ENCODE data around the gene PSMD11. TPM values are rescaled to one million over a fixed set of nuclear protein-coding genes. Genes with fewer than 3 reads are reported as not detected.

PSMD11 gene
- total and polyA plus RNA-seq, 2 experiments from 2014 or later: 44.2 to 158 TPM

DNA sequence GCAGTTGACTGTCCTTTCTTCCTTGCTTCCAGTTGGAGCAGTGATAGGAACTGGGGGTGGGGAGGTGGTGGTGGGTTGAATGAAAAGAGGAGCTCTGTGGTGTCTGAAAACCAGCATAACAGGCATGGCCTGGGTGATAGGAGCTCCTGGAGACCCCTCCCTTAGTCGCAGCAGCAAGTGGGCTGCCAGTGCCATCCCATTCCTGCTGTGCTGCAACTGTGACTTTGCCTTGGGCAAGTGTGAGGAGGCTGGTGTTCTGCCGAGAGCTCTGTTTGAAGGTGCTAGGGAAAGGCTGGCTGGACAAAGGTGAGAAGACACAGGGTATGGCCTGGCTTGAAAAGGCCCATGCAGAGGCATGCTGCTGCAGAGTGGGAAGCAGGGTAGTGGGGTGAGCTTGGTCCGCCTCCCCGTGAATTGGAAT is 39.7 kb downstream of the PSMD11 start:
- in situ Hi-C loops (cut with MboI): no loop called here
- H3F3A ChIP-seq (ENCODE audit: insufficient read depth): peaks cover 34% of the 10 kb centered on the region

DNA sequence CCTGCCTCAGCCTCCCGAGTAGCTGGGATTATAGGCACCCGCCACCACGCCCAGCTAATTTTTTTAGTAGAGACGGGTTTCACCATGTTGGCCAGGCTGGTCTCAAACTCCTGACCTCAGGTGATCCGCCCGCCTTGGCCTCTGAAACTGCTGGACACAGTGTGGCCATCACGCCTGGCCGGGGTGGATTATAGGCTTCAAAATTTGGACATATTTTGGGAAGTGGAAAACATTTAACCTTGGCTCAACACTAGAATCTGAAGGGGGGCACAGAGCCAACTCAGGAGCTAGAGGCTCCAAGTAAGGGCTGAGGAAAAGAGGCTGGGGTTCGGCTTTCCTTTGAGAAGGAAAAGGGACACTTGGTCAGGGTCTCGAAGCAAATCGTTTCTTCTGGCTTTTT is 40.3 kb downstream of the PSMD11 start:
- in situ Hi-C loops (cut with MboI): no loop called here

More for the DNA sequence above, 39.7 kb downstream of the PSMD11 start:
- H3K27me3 ChIP-seq (replicated peaks; ENCODE audit: insufficient read depth): no peaks in the 10 kb centered on the region
- DNase-seq: no peak
- no peaks in the 10 kb centered on the region for H3K79me2 ChIP-seq (ENCODE audit: insufficient read depth)
- peaks cover 3% of the 10 kb centered on the region; the same call in 1 of the 2 replicates for H3K4me1 ChIP-seq (ENCODE audit: insufficient read depth)
- H3K27ac ChIP-seq: no peak overlapping the region
- no peak overlapping the region for H3K4me2 ChIP-seq (ENCODE audit: unreplicated experiment)
- H3K9me3 ChIP-seq (ENCODE audit: low read depth): no peaks in the 10 kb centered on the region
- no peaks in the 10 kb centered on the region for H4K20me1 ChIP-seq (ENCODE audit: insufficient read depth)
- WGBS, 2 experiments (ENCODE audit: low coverage in 1 of 2, low lambda C conversion rate in 2 of 2, missing lambda C conversion rate in 2 of 2): 90 to 98% methylated on average over 4 of the region's 4 CpGs
- no peak overlapping the region for H3K9ac ChIP-seq
- H3K9me2 ChIP-seq (ENCODE audit: insufficient read depth): no peaks in the 10 kb centered on the region
- TF ChIP-seq EZH2phosphoT487 (IDR thresholded peaks at IDR 0.05; ENCODE audit: insufficient read depth, low read depth) (no peak), EZH2 (IDR thresholded peaks at IDR 0.05; ENCODE audit: insufficient read depth, poor library complexity, severe bottlenecking) (no peak)
- H3K4me3 ChIP-seq: no peak overlapping the region
- peaks cover 24% of the 10 kb centered on the region; the same call in 1 of the 2 replicates for H3K36me3 ChIP-seq (ENCODE audit: low read depth)
- no peak overlapping the region for H2AFZ ChIP-seq

DNA sequence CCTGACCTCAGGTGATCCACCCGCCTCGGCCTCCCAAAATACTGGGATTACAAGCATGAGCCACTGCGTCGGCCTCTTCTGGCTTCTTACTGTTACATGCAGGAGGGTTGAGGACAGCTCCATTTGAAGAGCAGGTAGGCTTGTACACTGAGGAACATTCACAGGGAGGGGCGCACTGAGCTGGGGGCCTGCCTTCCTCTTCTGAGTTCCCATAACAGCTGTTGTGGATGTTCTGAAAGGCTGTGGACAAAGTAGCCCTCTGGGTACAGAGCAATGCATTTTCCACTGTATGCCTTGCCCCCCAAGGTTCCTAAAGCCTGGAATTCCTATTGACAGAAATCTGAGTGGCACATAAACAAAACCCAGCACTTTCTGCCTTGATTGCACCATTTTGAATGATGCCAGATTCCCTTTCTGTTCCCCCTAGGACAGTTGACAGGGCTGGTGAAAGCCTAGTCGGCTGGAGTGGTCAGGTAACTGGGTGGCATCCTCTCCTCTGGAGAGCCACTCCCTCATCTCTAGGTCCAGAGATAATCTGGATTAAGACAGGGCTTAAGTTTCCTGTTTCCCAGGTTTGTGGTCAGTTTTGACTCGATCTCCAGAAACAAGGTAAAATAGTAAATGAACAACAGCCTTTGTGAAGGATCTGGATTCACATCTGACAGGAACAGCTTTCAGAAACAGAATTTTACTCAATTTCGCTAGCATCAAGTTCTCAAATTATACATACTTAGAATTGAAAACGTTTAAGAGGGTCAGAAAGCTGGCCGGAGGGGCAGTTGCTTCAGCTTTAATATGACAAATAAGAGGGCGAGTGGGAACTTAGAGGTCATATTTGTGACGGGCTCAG is 41.2 kb downstream of the PSMD11 start:
- H3F3A ChIP-seq (ENCODE audit: insufficient read depth): peaks cover 29% of the 10 kb centered on the region
- H3K27me3 ChIP-seq (replicated peaks; ENCODE audit: insufficient read depth): no peaks in the 10 kb centered on the region
- in situ Hi-C loops (cut with MboI): no loop called here
- no peaks in the 10 kb centered on the region for H3K9me3 ChIP-seq (ENCODE audit: low read depth)
- H2AFZ ChIP-seq: peak overlapping the region; percentile 72
- no peaks in the 10 kb centered on the region for H4K20me1 ChIP-seq (ENCODE audit: insufficient read depth)
- H3K36me3 ChIP-seq (ENCODE audit: low read depth): 0 out of 2 replicates have a peak, but pooled peaks cover 9% of the 10 kb centered on the region
- H3K4me3 ChIP-seq: no peak overlapping the region
- H3K79me2 ChIP-seq (ENCODE audit: insufficient read depth): no peaks in the 10 kb centered on the region
- peaks cover 3% of the 10 kb centered on the region; the same call in 1 of the 2 replicates for H3K4me1 ChIP-seq (ENCODE audit: insufficient read depth)
- no peak overlapping the region for H3K4me2 ChIP-seq (ENCODE audit: unreplicated experiment)
- TF ChIP-seq EZH2 (IDR thresholded peaks at IDR 0.05; ENCODE audit: insufficient read depth, poor library complexity, severe bottlenecking): no peak
- no peak for TF ChIP-seq EZH2phosphoT487 (IDR thresholded peaks at IDR 0.05; ENCODE audit: insufficient read depth, low read depth)
- 67 to 73% methylated on average over 12 of the region's 12 CpGs for WGBS, 2 experiments (ENCODE audit: low coverage in 1 of 2, low lambda C conversion rate in 2 of 2, missing lambda C conversion rate in 2 of 2)
- H3K9me2 ChIP-seq (ENCODE audit: insufficient read depth): no peaks in the 10 kb centered on the region
- H3K27ac ChIP-seq: no peak overlapping the region
- H3K9ac ChIP-seq: peak overlapping the region; percentile 63
- DNase-seq: no peak

More for the DNA sequence above, 40.3 kb downstream of the PSMD11 start:
- no peak for TF ChIP-seq EZH2phosphoT487 (IDR thresholded peaks at IDR 0.05; ENCODE audit: insufficient read depth, low read depth)
- TF ChIP-seq EZH2 (IDR thresholded peaks at IDR 0.05; ENCODE audit: insufficient read depth, poor library complexity, severe bottlenecking): no peak
- H3K79me2 ChIP-seq (ENCODE audit: insufficient read depth): no peaks in the 10 kb centered on the region
- H3K4me3 ChIP-seq: no peak overlapping the region
- no peaks in the 10 kb centered on the region for H3K9me2 ChIP-seq (ENCODE audit: insufficient read depth)
- no peaks in the 10 kb centered on the region for H4K20me1 ChIP-seq (ENCODE audit: insufficient read depth)
- WGBS, 2 experiments (ENCODE audit: low coverage in 1 of 2, low lambda C conversion rate in 2 of 2, missing lambda C conversion rate in 2 of 2): 95% methylated on average over 11 of the region's 11 CpGs
- H3F3A ChIP-seq (ENCODE audit: insufficient read depth): peaks cover 34% of the 10 kb centered on the region
- no peak for DNase-seq
- H3K9me3 ChIP-seq (ENCODE audit: low read depth): no peaks in the 10 kb centered on the region
- no peaks in the 10 kb centered on the region for H3K27me3 ChIP-seq (replicated peaks; ENCODE audit: insufficient read depth)
- H3K4me2 ChIP-seq (ENCODE audit: unreplicated experiment): no peak overlapping the region
- H3K4me1 ChIP-seq (ENCODE audit: insufficient read depth): peaks cover 3% of the 10 kb centered on the region; the same call in 1 of the 2 replicates
- no peak overlapping the region for H3K27ac ChIP-seq
- H2AFZ ChIP-seq: no peak overlapping the region
- peaks cover 18% of the 10 kb centered on the region; the same call in 1 of the 2 replicates for H3K36me3 ChIP-seq (ENCODE audit: low read depth)
- H3K9ac ChIP-seq: no peak overlapping the region

DNA sequence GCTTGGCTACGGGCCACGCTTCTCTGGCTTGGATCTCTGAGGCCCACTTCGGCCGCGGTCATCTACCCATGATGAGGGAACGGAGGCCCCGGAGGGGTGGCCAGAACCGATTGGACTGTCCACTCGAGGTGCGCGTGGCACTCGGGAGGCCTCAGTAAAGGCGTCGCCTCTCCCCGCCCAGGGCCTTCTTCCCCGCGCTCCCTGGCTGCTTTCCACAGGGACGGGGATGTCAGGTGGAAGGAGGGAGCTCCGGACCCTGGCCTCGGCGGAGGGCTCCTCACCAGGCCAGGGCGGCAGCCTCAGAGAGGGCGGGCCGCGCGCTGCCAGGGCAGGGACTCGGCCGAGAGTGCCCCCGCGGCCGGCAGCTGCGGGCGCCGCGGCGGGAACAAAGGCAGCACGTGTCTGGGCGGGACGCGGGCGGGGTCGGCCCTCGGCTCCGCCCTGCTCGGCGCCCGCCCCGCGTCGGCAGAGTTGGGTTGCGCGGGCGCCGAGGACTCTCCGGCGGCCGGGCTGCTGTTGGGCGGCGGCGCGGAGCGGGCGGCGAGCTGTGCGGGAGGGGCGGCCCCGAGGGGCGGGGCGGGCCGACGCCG is 41.9 kb downstream of the PSMD11 start:
- H3K27ac ChIP-seq: no peak overlapping the region
- H3K4me2 ChIP-seq (ENCODE audit: unreplicated experiment): peak overlapping the region; percentile 46
- peaks cover 32% of the 10 kb centered on the region for H3F3A ChIP-seq (ENCODE audit: insufficient read depth)
- H4K20me1 ChIP-seq (ENCODE audit: insufficient read depth): no peaks in the 10 kb centered on the region
- H2AFZ ChIP-seq: peak overlapping the region; percentile 72
- peak overlapping the region; percentile 63 for H3K9ac ChIP-seq
- H3K9me3 ChIP-seq (ENCODE audit: low read depth): no peaks in the 10 kb centered on the region
- H3K36me3 ChIP-seq (ENCODE audit: low read depth): 0 out of 2 replicates have a peak, but pooled peaks cover 7% of the 10 kb centered on the region
- peak; percentile 90 for DNase-seq
- in situ Hi-C loops (cut with MboI): no loop called here
- no peaks in the 10 kb centered on the region for H3K27me3 ChIP-seq (replicated peaks; ENCODE audit: insufficient read depth)
- H3K4me1 ChIP-seq (ENCODE audit: insufficient read depth): peaks cover 3% of the 10 kb centered on the region; the same call in 1 of the 2 replicates
- no peaks in the 10 kb centered on the region for H3K9me2 ChIP-seq (ENCODE audit: insufficient read depth)
- WGBS, 2 experiments (ENCODE audit: low coverage in 1 of 2, low lambda C conversion rate in 2 of 2, missing lambda C conversion rate in 2 of 2): 13 to 18% methylated on average over 35 to 54 of the region's 72 CpGs
- peak overlapping the region; percentile 71 for H3K4me3 ChIP-seq
- no peak for TF ChIP-seq EZH2 (IDR thresholded peaks at IDR 0.05; ENCODE audit: insufficient read depth, poor library complexity, severe bottlenecking)
- TF ChIP-seq EZH2phosphoT487 (IDR thresholded peaks at IDR 0.05; ENCODE audit: insufficient read depth, low read depth): no peak
- H3K79me2 ChIP-seq (ENCODE audit: insufficient read depth): no peaks in the 10 kb centered on the region

Measured in GM23248 (cell line).